Suprapubic skin (tissue), 4 donors: ENCODE results near the gene C10orf95.

Experiments used
- EP300 ChIP-seq: sonication (generic); formaldehyde crosslinking; IDR thresholded peaks from one replicate; pipeline ENCODE4 v1.6.1; 2017; ENCODE audit warnings: antibody characterized with exemption
- POLR2A ChIP-seq, 2 donors: fragments of 450-650 bp; IDR thresholded peaks; one replicate each; pipeline ENCODE4 v1.6.1; 2017; ENCODE audit warnings: antibody characterized with exemption in 2 of 2, mild to moderate bottlenecking in 2 of 2, moderate library complexity in 2 of 2
- POLR2AphosphoS5 ChIP-seq, 3 donors: sonication (generic); formaldehyde crosslinking; IDR thresholded peaks; one replicate each; pipeline ENCODE4 v1.6.1; 2017; ENCODE audit warnings: antibody characterized with exemption in 3 of 3
- TF ChIP-seq, protein P1 (sequence below), 2 donors: fragments of 200-600 bp in 1 of 2; fragments of 450-650 bp in 1 of 2; sonication (generic) in 1 of 2; IDR thresholded peaks; one replicate each; pipeline ENCODE4 v1.5.1; 2016 to 2019; ENCODE audit warnings: antibody characterized with exemption in 2 of 2, mild to moderate bottlenecking in 1 of 2, moderate library complexity in 1 of 2

DNA sequence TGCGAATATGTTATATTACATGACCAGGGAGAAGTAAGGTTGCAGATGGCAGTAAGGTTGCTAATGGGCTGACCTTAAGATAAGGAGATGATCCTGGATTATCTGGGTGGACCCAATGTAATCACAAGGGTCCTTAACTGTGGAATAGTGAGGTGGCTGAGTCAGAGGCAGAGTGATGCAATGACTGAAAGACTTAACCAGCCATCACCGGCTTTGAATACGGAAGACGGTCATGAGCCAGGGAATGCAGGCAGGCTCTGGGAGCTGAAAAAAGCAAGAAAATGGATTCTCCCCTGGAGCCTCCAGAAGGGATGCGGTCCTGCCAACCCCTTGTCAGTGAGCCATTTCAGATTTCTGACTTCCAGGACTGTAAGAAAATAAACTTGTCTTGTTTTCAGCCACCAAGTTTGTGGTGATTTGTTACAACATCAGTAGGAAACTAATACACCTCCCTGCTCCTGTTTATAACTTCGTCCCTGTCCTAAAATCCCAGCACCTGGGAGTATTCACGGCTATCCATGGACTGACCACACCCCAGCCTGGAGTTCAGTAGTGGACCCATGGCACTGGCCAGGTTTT lies 4.6 kb upstream of the C10orf95 start:
- TF ChIP-seq, protein P1, sequence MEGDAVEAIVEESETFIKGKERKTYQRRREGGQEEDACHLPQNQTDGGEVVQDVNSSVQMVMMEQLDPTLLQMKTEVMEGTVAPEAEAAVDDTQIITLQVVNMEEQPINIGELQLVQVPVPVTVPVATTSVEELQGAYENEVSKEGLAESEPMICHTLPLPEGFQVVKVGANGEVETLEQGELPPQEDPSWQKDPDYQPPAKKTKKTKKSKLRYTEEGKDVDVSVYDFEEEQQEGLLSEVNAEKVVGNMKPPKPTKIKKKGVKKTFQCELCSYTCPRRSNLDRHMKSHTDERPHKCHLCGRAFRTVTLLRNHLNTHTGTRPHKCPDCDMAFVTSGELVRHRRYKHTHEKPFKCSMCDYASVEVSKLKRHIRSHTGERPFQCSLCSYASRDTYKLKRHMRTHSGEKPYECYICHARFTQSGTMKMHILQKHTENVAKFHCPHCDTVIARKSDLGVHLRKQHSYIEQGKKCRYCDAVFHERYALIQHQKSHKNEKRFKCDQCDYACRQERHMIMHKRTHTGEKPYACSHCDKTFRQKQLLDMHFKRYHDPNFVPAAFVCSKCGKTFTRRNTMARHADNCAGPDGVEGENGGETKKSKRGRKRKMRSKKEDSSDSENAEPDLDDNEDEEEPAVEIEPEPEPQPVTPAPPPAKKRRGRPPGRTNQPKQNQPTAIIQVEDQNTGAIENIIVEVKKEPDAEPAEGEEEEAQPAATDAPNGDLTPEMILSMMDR (IDR thresholded peaks at IDR 0.05): no peak
- no peak for TF ChIP-seq EP300
- TF ChIP-seq POLR2A (IDR thresholded peaks at IDR 0.05): no peak
- no peak for TF ChIP-seq POLR2AphosphoS5 (IDR thresholded peaks at IDR 0.05)
